GM21717 (cell line): ENCODE measurements around the gene MOCS1.
"Not testable (repeated sequence)": the region's sequence is repeated elsewhere in the genome, so short reads cannot be mapped to it uniquely, and the experiment has no call there.

Experiments used
- ATAC-seq: cut with Tn5 transposase; IDR thresholded peaks from one replicate; pipeline ENCODE4 v1.9.1; 2021; ENCODE audit warnings: mild to moderate bottlenecking, moderate library complexity; ENCODE audit not compliant: unreplicated experiment

The MOCS1 gene

GRCh38 chr6:39934131-39934757, at the start of gene MOCS1:
Gene MOCS1, minus strand, starts transcription at chr6:39934462. Its CDS starts 45 bp downstream, at chr6:39934417.
- ATAC-seq = no peak

GRCh38 chr6:39984051-39984450, 49.8 kb upstream of the MOCS1 start:
- no peak for ATAC-seq

- no peak for ATAC-seq
Measured at GRCh38 chr6:39983193-39983592, 48.9 kb upstream of the MOCS1 start.

GRCh38 chr6:39982720-39983119, 48.5 kb upstream of the MOCS1 start:
- no peak for ATAC-seq

- ATAC-seq = no peak
Measured at GRCh38 chr6:39980839-39981580, 46.7 kb upstream of the MOCS1 start.

GRCh38 chr6:39979461-39980328, 45.4 kb upstream of the MOCS1 start:
- ATAC-seq = no peak

GRCh38 chr6:39978240-39978639, 44.0 kb upstream of the MOCS1 start:
- no peak for ATAC-seq

- ATAC-seq = no peak
Measured at GRCh38 chr6:39973661-39974060, 39.4 kb upstream of the MOCS1 start.

- ATAC-seq = not testable (repeated sequence)
Measured at GRCh38 chr6:39972717-39973116, 38.5 kb upstream of the MOCS1 start.

- not testable (repeated sequence) for ATAC-seq
Measured at GRCh38 chr6:39971131-39971530, 36.9 kb upstream of the MOCS1 start.

GRCh38 chr6:39965751-39966150, 31.5 kb upstream of the MOCS1 start:
- ATAC-seq = no peak

- ATAC-seq = no peak
Measured at GRCh38 chr6:39964530-39964929, 30.3 kb upstream of the MOCS1 start.

- ATAC-seq = no peak
Measured at GRCh38 chr6:39964094-39964493, 29.8 kb upstream of the MOCS1 start.

GRCh38 chr6:39962831-39963230, 28.6 kb upstream of the MOCS1 start:
- ATAC-seq = no peak

- ATAC-seq = no peak
Measured at GRCh38 chr6:39961178-39961577, 26.9 kb upstream of the MOCS1 start.

GRCh38 chr6:39958947-39959346, 24.7 kb upstream of the MOCS1 start:
- no peak for ATAC-seq

GRCh38 chr6:39956936-39957335, 22.7 kb upstream of the MOCS1 start:
- no peak for ATAC-seq

GRCh38 chr6:39953076-39953618, 18.9 kb upstream of the MOCS1 start:
- ATAC-seq = no peak

- no peak for ATAC-seq
Measured at GRCh38 chr6:39952167-39952566, 17.9 kb upstream of the MOCS1 start.

- ATAC-seq = no peak
Measured at GRCh38 chr6:39951716-39952115, 17.5 kb upstream of the MOCS1 start.

GRCh38 chr6:39951191-39951590, 16.9 kb upstream of the MOCS1 start:
- no peak for ATAC-seq
